IMR-90 (cell line): ENCODE measurements around the gene SLC15A1. TPM values are rescaled to one million over a fixed set of nuclear protein-coding genes. Genes with fewer than 3 reads are reported as not detected.
A peak's percentile ranks its signal among the peaks of the same experiment; 100 is the strongest.

ENCODE experiments used
- ATAC-seq: fragments of 200-7000 bp; cut with Tn5 transposase; 2 replicates; pipeline ENCODE4 v1.9.1; 2020; ENCODE audit warnings: low read depth, mild to moderate bottlenecking, moderate library complexity
- BruUV-seq: library from RNA; stranded (reverse); fragments of 400-500 nt; replicated peaks from 2 replicates; lab custom pipeline; 2021; lab: Mats Ljungman, UMichigan
- CTCF ChIA-PET: fragments of 300-600 bp; formaldehyde crosslinking; extraction: SDS; loops from one replicate; lab custom pipeline; 2021; ENCODE audit warnings: antibody characterized with exemption; lab: Yijun Ruan, JAX
- POLR2A ChIA-PET: fragments of 300-600 bp; sonication (Branson Sonifier 250); formaldehyde crosslinking; loops from one replicate; lab custom pipeline; 2022; ENCODE audit warnings: antibody characterized with exemption; ENCODE audit not compliant: unreplicated experiment; lab: Charles Lee
- DNase-seq: peaks from one replicate; pipeline ENCODE4 v3.0.0; 2013
- H2AFZ ChIP-seq: replicated peaks from 2 replicates; pipeline ENCODE3; 2013; ENCODE audit warnings: low read length, mild to moderate bottlenecking; ENCODE audit not compliant: poor library complexity
- H2AK5ac ChIP-seq: 2 replicates; pipeline ENCODE4 v1.6.1; 2013; ENCODE audit warnings: low read depth, low read length, inconsistent platforms
- H2AK9ac ChIP-seq: replicated peaks from 2 replicates; pipeline ENCODE3; 2013; ENCODE audit warnings: mild to moderate bottlenecking, low read depth, low read length, moderate library complexity; ENCODE audit not compliant: poor library complexity
- H2BK120ac ChIP-seq: 2 replicates; pipeline ENCODE4 v1.6.1; 2013; ENCODE audit warnings: low read depth, low read length, inconsistent platforms
- H2BK15ac ChIP-seq: 3 replicates; pipeline ENCODE4 v1.6.1; 2013; ENCODE audit warnings: low read depth, low read length, inconsistent platforms
- H2BK20ac ChIP-seq: 2 replicates; pipeline ENCODE4 v1.6.1; 2013; ENCODE audit warnings: low read depth, mild to moderate bottlenecking, inconsistent platforms, low read length, moderate library complexity
- H2BK5ac ChIP-seq: 2 replicates; pipeline ENCODE4 v1.6.1; 2013; ENCODE audit warnings: mild to moderate bottlenecking, low read depth, low read length, inconsistent platforms; ENCODE audit not compliant: poor library complexity, severe bottlenecking
- H3K14ac ChIP-seq: replicated peaks from 2 replicates; pipeline ENCODE4 v1.6.1; 2013; ENCODE audit warnings: low read depth, low read length, inconsistent platforms
- H3K18ac ChIP-seq: 2 replicates; pipeline ENCODE4 v1.6.1; 2013; ENCODE audit warnings: low read depth, low read length, control low read depth
- H3K23ac ChIP-seq: 2 replicates; pipeline ENCODE4 v1.6.1; 2013; ENCODE audit warnings: low read depth, low read length, inconsistent platforms
- H3K27ac ChIP-seq: 2 replicates; pipeline ENCODE4 v1.5.1; 2013; ENCODE audit warnings: mild to moderate bottlenecking, control low read depth, low read length; ENCODE audit not compliant: insufficient read depth
- H3K27me3 ChIP-seq: 2 replicates; pipeline ENCODE4 v1.6.1; 2013; ENCODE audit warnings: low read length; ENCODE audit not compliant: control insufficient read depth, insufficient read depth
- H3K36me3 ChIP-seq: 2 replicates; pipeline ENCODE4 v1.6.1; 2013; ENCODE audit warnings: low read length, mixed read lengths; ENCODE audit not compliant: control insufficient read depth, insufficient read depth
- H3K4ac ChIP-seq: 2 replicates; pipeline ENCODE4 v1.6.1; 2013; ENCODE audit warnings: low read depth, low read length, inconsistent platforms
- H3K4me1 ChIP-seq: 2 replicates; pipeline ENCODE4 v1.6.1; 2013; ENCODE audit warnings: low read length, mixed read lengths; ENCODE audit not compliant: control insufficient read depth, insufficient read depth
- H3K4me2 ChIP-seq: 2 replicates; pipeline ENCODE4 v1.6.1; 2013; ENCODE audit warnings: low read depth, mild to moderate bottlenecking, control low read depth, low read length, moderate library complexity
- H3K4me3 ChIP-seq: 2 replicates; pipeline ENCODE4 v1.5.1; 2013; ENCODE audit warnings: low read depth, mild to moderate bottlenecking, control low read depth, low read length, moderate library complexity; ENCODE audit not compliant: insufficient read depth
- H3K56ac ChIP-seq: 2 replicates; pipeline ENCODE4 v1.6.1; 2013; ENCODE audit warnings: low read length, inconsistent platforms; ENCODE audit not compliant: insufficient read depth; ENCODE audit errors: extremely low read depth
- H3K79me1 ChIP-seq, 2 experiments: 2 replicates each; pipeline ENCODE4 v1.6.1; 2013; ENCODE audit warnings: low read length in 2 of 2, inconsistent platforms in 1 of 2, low read depth in 1 of 2
- H3K9ac ChIP-seq: 2 replicates; pipeline ENCODE4 v1.6.1; 2013; ENCODE audit warnings: low read depth, low read length, control low read depth
- H3K9me1 ChIP-seq: 2 replicates; pipeline ENCODE4 v1.6.1; 2013; ENCODE audit warnings: low read length, inconsistent platforms; ENCODE audit not compliant: insufficient read depth
- H3K9me3 ChIP-seq: 2 replicates; pipeline ENCODE4 v1.6.1; 2013; ENCODE audit warnings: low read length; ENCODE audit not compliant: control insufficient read depth, insufficient read depth
- H4K20me1 ChIP-seq: 2 replicates; pipeline ENCODE4 v1.6.1; 2013; ENCODE audit warnings: low read length, inconsistent platforms; ENCODE audit not compliant: insufficient read depth
- H4K5ac ChIP-seq: 2 replicates; pipeline ENCODE4 v1.6.1; 2013; ENCODE audit warnings: mild to moderate bottlenecking, low read depth, low read length, control low read depth
- H4K8ac ChIP-seq, 2 experiments: 2 replicates each; pipeline ENCODE4 v1.6.1; 2013; ENCODE audit warnings: low read depth in 2 of 2, low read length in 2 of 2, control low read depth in 1 of 2, inconsistent platforms in 1 of 2
- H4K91ac ChIP-seq: 2 replicates; pipeline ENCODE4 v1.6.1; 2013; ENCODE audit warnings: low read depth, low read length, inconsistent platforms; ENCODE audit not compliant: insufficient read depth
- CEBPB ChIP-seq: IDR thresholded peaks from 2 replicates; pipeline ENCODE4 v1.6.1; 2012; ENCODE audit warnings: low read depth, low read length, improper control_type of control experiment
- CTCF ChIP-seq: conservative IDR thresholded peaks from 2 replicates; pipeline ENCODE4 v1.5.1; 2012; ENCODE audit warnings: mild to moderate bottlenecking, low read depth, low read length, improper control_type of control experiment
- ELK1 ChIP-seq: fragments of 150-350 bp; IDR thresholded peaks from 2 replicates; pipeline ENCODE4 v1.6.1; 2016; ENCODE audit warnings: low read depth, mild to moderate bottlenecking, low read length, moderate library complexity, borderline replicate concordance
- MAFK ChIP-seq: IDR thresholded peaks from 2 replicates; pipeline ENCODE4 v1.6.1; 2012; ENCODE audit warnings: low read depth, low read length, improper control_type of control experiment
- NFE2L2 ChIP-seq: fragments of 150-350 bp; IDR thresholded peaks from 2 replicates; pipeline ENCODE4 v1.6.1; 2016; ENCODE audit warnings: low read depth, mild to moderate bottlenecking, low read length
- POLR2A ChIP-seq: IDR thresholded peaks from 2 replicates; pipeline ENCODE4 v1.6.1; 2012; ENCODE audit warnings: mild to moderate bottlenecking, low read depth, low read length
- USF2 ChIP-seq: fragments of 150-350 bp; IDR thresholded peaks from 2 replicates; pipeline ENCODE4 v1.6.1; 2017; ENCODE audit warnings: mild to moderate bottlenecking, antibody characterized with exemption, low read length, low read depth
- WGBS, 2 experiments: methylation state at CpG; one replicate each; pipeline versions ENCODE4 v1.1.5 to v1.1.7; 2013; ENCODE audit warnings: missing lambda C conversion rate in 2 of 2; ENCODE audit not compliant: insufficient read length in 1 of 2; ENCODE audit errors: extremely low coverage in 2 of 2; 5-methylcytosine and 5-hydroxymethylcytosine counted together
- dilution Hi-C: fragments of 300-500 bp; cut with HindIII; formaldehyde crosslinking; loops from one replicate; pipeline ENCODE4 v1.14.3; 2018; ENCODE audit warnings: low sequenced_read_pairs; ENCODE audit not compliant: unreplicated experiment
- in situ Hi-C: fragments of 300-500 bp; cut with MboI; formaldehyde crosslinking; loops from 3 replicates; pipeline ENCODE4 v1.14.3; 2019; ENCODE audit warnings: low sequenced_read_pairs, inconsistent platforms, mixed read lengths
- intact Hi-C: fragments of 100-400 bp; cut with micrococcal nuclease; formaldehyde crosslinking; loops from 2 replicates; pipeline ENCODE4 v1.10.0; 2022
- polyA plus RNA-seq, 3 experiments: library from polyadenylated mRNA; depleted of rRNA; stranded (reverse); fragments of >200 nt; gene quantifications; 2 replicates each; pipeline ENCODE4 v1.2.3, GENCODE V29; 2012; ENCODE audit warnings: low replicate concordance in 1 of 3
- total RNA-seq: library from RNA; depleted of rRNA; stranded (reverse); fragments of >200 nt; gene quantifications from 2 replicates; pipeline ENCODE4 v1.2.3, GENCODE V29; 2012

SLC15A1 gene
- total and polyA plus RNA-seq, 2 of the 4 experiments (the other 2 are of a cell fraction), result not detected

DNA sequence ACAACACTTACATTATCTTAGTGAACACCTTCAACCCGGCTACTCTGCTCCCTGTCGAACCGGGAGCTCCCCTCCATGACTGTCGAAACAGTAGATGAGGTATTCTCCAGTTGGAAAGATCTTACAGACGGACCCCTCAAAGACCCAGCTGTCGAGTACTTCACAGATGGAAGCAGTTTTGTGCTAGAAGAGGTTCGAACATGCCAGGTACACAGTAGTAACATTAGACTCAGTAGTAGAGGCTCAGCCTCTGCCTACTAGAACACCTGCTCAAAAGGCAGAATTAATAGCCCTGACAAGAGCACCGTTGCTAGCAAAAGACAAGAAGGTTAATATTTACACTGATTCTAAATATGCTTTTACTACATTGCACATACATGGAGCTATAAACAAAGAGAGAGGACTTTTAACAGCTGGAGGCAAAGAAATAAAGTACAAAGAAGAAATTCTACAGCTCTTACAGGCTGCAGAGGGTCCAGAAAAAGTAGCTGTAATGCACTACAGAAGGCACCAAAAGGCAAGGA is 13.6 kb upstream of the SLC15A1 start:
- Histone ChIP-seq H2AK9ac (no peak overlapping the region), H3K27me3 (peaks cover 19% of the 10 kb centered on the region), H3K9me1 (no peaks in the 10 kb centered on the region), H2BK5ac (no peak overlapping the region), H4K20me1 (no peaks in the 10 kb centered on the region), H3K14ac (no peak overlapping the region), H3K4me1 (no peaks in the 10 kb centered on the region), H2AFZ (no peak overlapping the region), H4K5ac (no peak overlapping the region), H3K4ac (no peak overlapping the region), H3K27ac (no peak overlapping the region), H3K9me3 (peaks cover 14% of the 10 kb centered on the region), H4K91ac (no peak overlapping the region), H3K18ac (no peak overlapping the region), H3K23ac (no peak overlapping the region), H2AK5ac (no peak overlapping the region), H3K56ac (no peak overlapping the region), H3K79me1 (no peaks in the 10 kb centered on the region), H2BK15ac (no peak overlapping the region), H3K4me2 (peak overlapping the region; percentile 5; the same call in 1 of the 2 replicates), H3K9ac (no peak overlapping the region), H2BK120ac (no peak overlapping the region), H3K4me3 (no peak overlapping the region), H3K36me3 (no peaks in the 10 kb centered on the region), H4K8ac (no peak overlapping the region), H2BK20ac (no peak overlapping the region)
- dilution Hi-C loops, result no loop called here
- CTCF ChIA-PET, result no interaction called here
- POLR2A ChIA-PET, result no interaction called here
- BruUV-seq, result no TSS peak
- ATAC-seq (no peak), DNase-seq (no peak)
- intact Hi-C loops, result no loop called here
- TF ChIP-seq MAFK (no peak), ELK1 (no peak), POLR2A (no peak), CEBPB (no peak), CTCF (no peak), USF2 (no peak), NFE2L2 (no peak)
- in situ Hi-C loops, result no loop called here
- no CpG with 5 or more reads among the region's 8 CpGs for WGBS, 2 experiments
